GM18517 (cell line): ENCODE measurements around the gene APBA2.
"Not testable (repeated sequence)": the region's sequence is repeated elsewhere in the genome, so short reads cannot be mapped to it uniquely, and the experiment has no call there.

Source experiments
- ATAC-seq: cut with Tn5 transposase; IDR thresholded peaks from one replicate; pipeline ENCODE4 v1.9.1; 2021; ENCODE audit warnings: mild to moderate bottlenecking, moderate library complexity; ENCODE audit not compliant: unreplicated experiment

The APBA2 gene

GRCh38 chr15:29141308-29142128, 255.7 kb downstream of the APBA2 start:
- ATAC-seq: no peak

GRCh38 chr15:29142129-29142747, 256.5 kb downstream of the APBA2 start:
- no peak for ATAC-seq

GRCh38 chr15:29143293-29143692, 257.5 kb downstream of the APBA2 start:
- no peak for ATAC-seq

- ATAC-seq: no peak
Measured at GRCh38 chr15:29143909-29144635, 258.3 kb downstream of the APBA2 start.

- ATAC-seq: no peak
Measured at GRCh38 chr15:29149738-29150075, 263.9 kb downstream of the APBA2 start.

GRCh38 chr15:29150515-29151483, 265.0 kb downstream of the APBA2 start:
- ATAC-seq: no peak

- no peak for ATAC-seq
Measured at GRCh38 chr15:29151484-29151857, 265.7 kb downstream of the APBA2 start.

- ATAC-seq: no peak
Measured at GRCh38 chr15:29156521-29156920, 270.7 kb downstream of the APBA2 start.

- ATAC-seq: no peak
Measured at GRCh38 chr15:29159771-29160455, 274.1 kb downstream of the APBA2 start.

- no peak for ATAC-seq
Measured at GRCh38 chr15:29162411-29162810, 276.6 kb downstream of the APBA2 start.

GRCh38 chr15:29167122-29167521, 281.3 kb downstream of the APBA2 start:
- ATAC-seq: not testable (repeated sequence)
